ENCODE results near the gene PAX7. TPM values are rescaled to one million over a fixed set of nuclear protein-coding genes. Genes with fewer than 3 reads are reported as not detected.

Gene PAX7
- total and polyA plus RNA-seq, 2 donors (not counting 3 experiments of a cell fraction or from before 2014, with no cell fraction given) = not detected

DNA sequence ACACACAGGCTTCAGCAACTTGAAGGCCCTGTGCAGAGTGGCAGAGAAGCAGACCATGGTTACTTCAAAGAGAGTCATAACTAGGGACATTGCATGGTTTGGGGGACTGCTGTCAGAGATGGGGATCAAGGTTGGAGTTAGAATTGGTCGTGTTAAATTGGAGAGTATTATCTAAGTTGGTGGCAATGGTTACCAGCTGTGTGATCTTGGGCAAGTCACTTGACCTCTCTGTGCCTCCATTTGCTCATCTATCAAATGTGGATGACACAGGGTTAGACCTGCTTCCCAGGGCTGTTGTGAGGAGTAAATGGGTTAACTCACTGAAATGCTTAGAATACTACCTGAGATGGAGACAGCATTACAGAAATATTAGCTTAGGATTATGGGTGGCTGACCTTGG, 91.1 kb downstream of the PAX7 start:
- no peak for DNase-seq (ENCODE audit: low read depth, low spot score)
- H4K20me1 ChIP-seq (replicated peaks; ENCODE audit: control insufficient read depth, extremely low read depth, insufficient read depth, low read length) = no peaks in the 10 kb centered on the region
- H3K4me3 ChIP-seq (replicated peaks in 1 of 3; ENCODE audit: insufficient read depth in 1 of 3, low read depth in 1 of 3, low read length in 3 of 3) = no peak overlapping the region
- H3K9ac ChIP-seq (replicated peaks; ENCODE audit: extremely low read depth, insufficient read depth, low read length) = no peak overlapping the region
- ChIA-PET CTCF (interaction anchor here (1.2 to 1.3 kb wide), 2 partner anchors 10 to 125 kb away, joined by 3 to 6 read pairs; no protein-coding TSS in a partner anchor), POLR2A (no interaction called here)
- no peak overlapping the region for H3K4me2 ChIP-seq (ENCODE audit: insufficient read depth, low read length)
- dilution Hi-C loops (cut with MboI; ENCODE audit: extremely low pct_ligation_motif_present, low sequenced_read_pairs) = no loop called here
- H2AFZ ChIP-seq (ENCODE audit: low read depth, low read length) = no peak overlapping the region
- H3K79me2 ChIP-seq (ENCODE audit: control insufficient read depth, insufficient read depth, low read length) = no peaks in the 10 kb centered on the region
- FAIRE-seq = no peak
- H3K36me3 ChIP-seq (ENCODE audit: control insufficient read depth in 2 of 2, extremely low read depth in 1 of 2, insufficient read depth in 2 of 2, low read length in 2 of 2) = no peaks in the 10 kb centered on the region
- H3K27ac ChIP-seq (ENCODE audit: insufficient read depth, low read depth, low read length) = no peak overlapping the region
- intact Hi-C loops (cut with micrococcal nuclease) = no loop called here
- BruUV-seq (replicated peaks) = no TSS peak
- H3K4me1 ChIP-seq (ENCODE audit: control insufficient read depth, extremely low read depth, insufficient read depth, low read length) = no peaks in the 10 kb centered on the region
- no peaks in the 10 kb centered on the region for H3K9me1 ChIP-seq (replicated peaks; ENCODE audit: control insufficient read depth, extremely low read depth, insufficient read depth, low read length)
- H3K27me3 ChIP-seq (ENCODE audit: control insufficient read depth in 2 of 2, insufficient read depth in 2 of 2, low read length in 2 of 2) = peaks cover 10 to 11% of the 10 kb centered on the region in 2 experiments
- no peaks in the 10 kb centered on the region for H3K9me3 ChIP-seq (replicated peaks; ENCODE audit: control insufficient read depth, insufficient read depth, low read length)
- TF ChIP-seq GATA2 (IDR thresholded peaks at IDR 0.05; ENCODE audit: insufficient read depth, insufficient read length, low read depth, low read length) = no peak
- TF ChIP-seq FOS (IDR thresholded peaks at IDR 0.05; ENCODE audit: borderline replicate concordance, insufficient read depth, low read length) = no peak
- TF ChIP-seq, protein P1, sequence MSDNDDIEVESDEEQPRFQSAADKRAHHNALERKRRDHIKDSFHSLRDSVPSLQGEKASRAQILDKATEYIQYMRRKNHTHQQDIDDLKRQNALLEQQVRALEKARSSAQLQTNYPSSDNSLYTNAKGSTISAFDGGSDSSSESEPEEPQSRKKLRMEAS (IDR thresholded peaks at IDR 0.05; ENCODE audit: insufficient read depth, insufficient read length) = no peak
- no peak for TF ChIP-seq JUN (IDR thresholded peaks at IDR 0.05; ENCODE audit: borderline replicate concordance, insufficient read depth, insufficient read length, low read depth)
- TF ChIP-seq, protein P2, sequence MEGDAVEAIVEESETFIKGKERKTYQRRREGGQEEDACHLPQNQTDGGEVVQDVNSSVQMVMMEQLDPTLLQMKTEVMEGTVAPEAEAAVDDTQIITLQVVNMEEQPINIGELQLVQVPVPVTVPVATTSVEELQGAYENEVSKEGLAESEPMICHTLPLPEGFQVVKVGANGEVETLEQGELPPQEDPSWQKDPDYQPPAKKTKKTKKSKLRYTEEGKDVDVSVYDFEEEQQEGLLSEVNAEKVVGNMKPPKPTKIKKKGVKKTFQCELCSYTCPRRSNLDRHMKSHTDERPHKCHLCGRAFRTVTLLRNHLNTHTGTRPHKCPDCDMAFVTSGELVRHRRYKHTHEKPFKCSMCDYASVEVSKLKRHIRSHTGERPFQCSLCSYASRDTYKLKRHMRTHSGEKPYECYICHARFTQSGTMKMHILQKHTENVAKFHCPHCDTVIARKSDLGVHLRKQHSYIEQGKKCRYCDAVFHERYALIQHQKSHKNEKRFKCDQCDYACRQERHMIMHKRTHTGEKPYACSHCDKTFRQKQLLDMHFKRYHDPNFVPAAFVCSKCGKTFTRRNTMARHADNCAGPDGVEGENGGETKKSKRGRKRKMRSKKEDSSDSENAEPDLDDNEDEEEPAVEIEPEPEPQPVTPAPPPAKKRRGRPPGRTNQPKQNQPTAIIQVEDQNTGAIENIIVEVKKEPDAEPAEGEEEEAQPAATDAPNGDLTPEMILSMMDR (IDR thresholded peaks at IDR 0.05; ENCODE audit: extremely low read depth in 1 of 2, insufficient read depth in 1 of 2, low read depth in 1 of 2, low read length in 2 of 2) = no peak
- no peak for TF ChIP-seq POLR2AphosphoS5 (IDR thresholded peaks at IDR 0.05; ENCODE audit: insufficient read depth, low read depth, low read length)
- TF ChIP-seq MYC (IDR thresholded peaks at IDR 0.05; ENCODE audit: low read depth, low read length) = no peak
- TF ChIP-seq POLR2A (IDR thresholded peaks at IDR 0.05; ENCODE audit: low read depth, low read length) = no peak
- TF ChIP-seq EZH2 (IDR thresholded peaks at IDR 0.05; ENCODE audit: borderline replicate concordance, low read depth, low read length, severe bottlenecking) = no peak
